SK-N-SH (cell line): ENCODE measurements around the gene CD79A. TPM values are rescaled to one million over a fixed set of nuclear protein-coding genes. Genes with fewer than 3 reads are reported as not detected.

Experiments used
- CTCF ChIA-PET: fragments of 300-600, 350-600 bp; formaldehyde crosslinking; extraction: SDS; loops from one replicate; lab custom pipeline; 2021; lab: Yijun Ruan, JAX
- POLR2A ChIA-PET: fragments of 350-600 bp; sonication (Branson Sonifier 250); formaldehyde crosslinking; extraction: SDS; loops from one replicate; lab custom pipeline; 2020; ENCODE audit warnings: antibody characterized with exemption, inconsistent platforms; lab: Yijun Ruan, JAX
- DNase-seq: peaks from one replicate; pipeline ENCODE4 v3.0.0; 2012
- H2AFZ ChIP-seq: fragments of 200-600 bp; sonication (generic); 2 replicates; pipeline ENCODE4 v1.8.1; 2016; ENCODE audit warnings: antibody characterized with exemption, mild to moderate bottlenecking, low read depth
- H3F3A ChIP-seq: fragments of 200-600 bp; sonication (generic); replicated peaks from 2 replicates; pipeline ENCODE3; 2016; ENCODE audit warnings: antibody characterized with exemption, mild to moderate bottlenecking; ENCODE audit not compliant: insufficient read depth
- H3K27ac ChIP-seq, 2 experiments: fragments of 200-500 bp in 1 of 2; fragments of 200-600 bp in 1 of 2; sonication (Bioruptor generic) in 1 of 2; sonication (generic), shearing (Covaris generic) in 1 of 2; 2 replicates each; pipeline versions ENCODE4 v1.5.1 to v1.6.1; 2014 to 2016; ENCODE audit warnings: low read depth in 2 of 2, inconsistent platforms in 1 of 2, low read length in 1 of 2, mild to moderate bottlenecking in 1 of 2, mixed read lengths in 1 of 2
- H3K27me3 ChIP-seq: fragments of 200-600 bp; sonication (generic), shearing (Covaris generic); 2 replicates; pipeline ENCODE4 v1.6.1; 2016; ENCODE audit warnings: mixed run types; ENCODE audit not compliant: insufficient read depth
- H3K36me3 ChIP-seq, 2 experiments: fragments of 200-500 bp in 1 of 2; fragments of 200-600 bp in 1 of 2; sonication (Bioruptor generic) in 1 of 2; sonication (generic) in 1 of 2; replicated peaks in 1 of 2; 2 replicates each; pipeline versions ENCODE3 to v1.5.1; 2014 to 2016; ENCODE audit warnings: low read length in 1 of 2, mild to moderate bottlenecking in 1 of 2; ENCODE audit not compliant: insufficient read depth in 2 of 2, control insufficient read depth in 1 of 2
- H3K4me1 ChIP-seq, 2 experiments: fragments of 200-500 bp in 1 of 2; fragments of 200-600 bp in 1 of 2; sonication (Bioruptor generic) in 1 of 2; sonication (generic), shearing (Covaris generic) in 1 of 2; 2 replicates each; pipeline versions ENCODE4 v1.5.1 to v1.6.1; 2014 to 2016; ENCODE audit warnings: low read depth in 1 of 2, low read length in 1 of 2, mixed run types in 1 of 2; ENCODE audit not compliant: insufficient read depth in 2 of 2, control insufficient read depth in 1 of 2
- H3K4me2 ChIP-seq: fragments of 200-600 bp; sonication (generic), shearing (Covaris generic); 2 replicates; pipeline ENCODE4 v1.6.1; 2017; ENCODE audit warnings: mixed run types
- H3K4me3 ChIP-seq, 2 experiments: fragments of 200-500 bp in 1 of 2; fragments of 200-600 bp in 1 of 2; sonication (Bioruptor generic) in 1 of 2; sonication (generic), shearing (Covaris generic) in 1 of 2; 2 replicates each; pipeline versions ENCODE4 v1.5.1 to v1.8.1; 2014 to 2016; ENCODE audit warnings: low read depth in 2 of 2, inconsistent platforms in 1 of 2, low read length in 1 of 2, mild to moderate bottlenecking in 1 of 2, mixed read lengths in 1 of 2, moderate library complexity in 1 of 2
- H3K79me2 ChIP-seq: fragments of 200-600 bp; sonication (generic); 2 replicates; pipeline ENCODE4 v1.8.1; 2017; ENCODE audit warnings: mild to moderate bottlenecking; ENCODE audit not compliant: insufficient read depth
- H3K9ac ChIP-seq: fragments of 200-600 bp; sonication (generic); 2 replicates; pipeline ENCODE4 v1.6.1; 2017; ENCODE audit warnings: mixed run types
- H3K9me2 ChIP-seq: fragments of 200-600 bp; sonication (generic); 2 replicates; pipeline ENCODE4 v1.6.1; 2017; ENCODE audit warnings: mixed run types
- H3K9me3 ChIP-seq: fragments of 200-600 bp; sonication (generic); 2 replicates; pipeline ENCODE4 v1.6.1; 2017; ENCODE audit warnings: mixed run types, mild to moderate bottlenecking, moderate library complexity
- H4K20me1 ChIP-seq: fragments of 200-600 bp; sonication (generic); 2 replicates; pipeline ENCODE4 v1.6.1; 2017; ENCODE audit warnings: mild to moderate bottlenecking, mixed run types; ENCODE audit not compliant: insufficient read depth
- CTCF ChIP-seq: fragments of 200-600 bp; sonication (generic); IDR thresholded peaks from 2 replicates; pipeline ENCODE4 v1.6.1; 2017; ENCODE audit warnings: antibody characterized with exemption, mild to moderate bottlenecking, moderate library complexity
- ELF1 ChIP-seq: IDR thresholded peaks from 2 replicates; pipeline ENCODE4 v1.4.0; 2012
- FOXJ3 ChIP-seq: sonication (generic); formaldehyde crosslinking; IDR thresholded peaks from 2 replicates; pipeline ENCODE4 v1.5.1; 2020; ENCODE audit warnings: mild to moderate bottlenecking, missing genetic modification reagents
- GABPA ChIP-seq: IDR thresholded peaks from 2 replicates; pipeline ENCODE4 v1.4.0; 2012; ENCODE audit warnings: low read depth, mild to moderate bottlenecking
- MAX ChIP-seq: IDR thresholded peaks from 2 replicates; pipeline ENCODE4 v1.4.0; 2012; ENCODE audit warnings: low read depth
- MXI1 ChIP-seq: IDR thresholded peaks from 2 replicates; pipeline ENCODE4 v1.6.1; 2012; ENCODE audit warnings: mild to moderate bottlenecking, low read depth, low read length, improper control_type of control experiment
- NRF1 ChIP-seq: IDR thresholded peaks from 2 replicates; pipeline ENCODE4 v1.6.1; 2012; ENCODE audit warnings: low read depth, mild to moderate bottlenecking, low read length
- POLR2AphosphoS5 ChIP-seq: IDR thresholded peaks from 2 replicates; pipeline ENCODE4 v1.6.1; 2012; ENCODE audit warnings: low read depth, low read length
- RFX5 ChIP-seq: IDR thresholded peaks from 2 replicates; pipeline ENCODE4 v1.6.1; 2012; ENCODE audit warnings: mild to moderate bottlenecking, improper control_type of control experiment, low read length
- TAF1 ChIP-seq: IDR thresholded peaks from 2 replicates; pipeline ENCODE4 v1.6.1; 2012; ENCODE audit warnings: low read depth, mild to moderate bottlenecking, low read length, moderate library complexity, borderline replicate concordance
- TEAD4 ChIP-seq: IDR thresholded peaks from 2 replicates; pipeline ENCODE4 v1.4.0; 2012; ENCODE audit warnings: mild to moderate bottlenecking, borderline replicate concordance; ENCODE audit not compliant: insufficient read depth
- USF1 ChIP-seq: IDR thresholded peaks from 2 replicates; pipeline ENCODE4 v1.4.0; 2012; ENCODE audit warnings: low read depth, borderline replicate concordance
- WGBS: methylation state at CpG from one replicate; pipeline ENCODE4 v1.1.6; 2017; ENCODE audit warnings: low lambda C conversion rate; 5-methylcytosine and 5-hydroxymethylcytosine counted together
- polyA plus RNA-seq, 3 experiments: library from polyadenylated mRNA; depleted of rRNA; stranded (reverse); fragments of >200 nt; gene quantifications; 2 replicates each; pipeline ENCODE4 v1.2.3, GENCODE V29; 2012

The CD79A gene
- polyA plus RNA-seq, 1 of the 3 experiments (the other 2 are of a cell fraction): 0.20 TPM

GRCh38 chr19:41882568-41883462 lies 5.7 kb downstream of the CD79A start, which contains the start of gene ARHGEF1:
ARHGEF1 (plus strand) TSS chr19:41883184; CDS start chr19:41888083, 4,899 bp downstream.
- peak; percentile 51; the same call in 1 of the 2 replicates for TF ChIP-seq ELF1
- TF ChIP-seq CTCF: no peak
- TF ChIP-seq TEAD4: no peak
- 0 out of 2 replicates have a peak, but pooled peaks have one; percentile 19 for TF ChIP-seq POLR2AphosphoS5
- TF ChIP-seq MXI1: no peak
- TF ChIP-seq RFX5: no peak
- TF ChIP-seq USF1: no peak
- no peak for TF ChIP-seq NRF1
- TF ChIP-seq FOXJ3 (CRISPR knock-in tag): no peak
- peak; percentile 69 for TF ChIP-seq GABPA
- Histone ChIP-seq H3K27ac (peak within 1 kb of the TSS; percentile 6 to 51; a peak in 3 of 4 replicates), H3K79me2 (peaks cover 35% of the 10 kb centered on the region), H3K36me3 (peaks cover 0 to 10% of the 10 kb centered on the region in 2 experiments), H3K9me3 (no peaks in the 10 kb centered on the region; the same call in 1 of the 2 replicates), H2AFZ (peak within 1 kb of the TSS; percentile 77), H3F3A (peaks cover 13% of the 10 kb centered on the region), H3K4me3 (peak within 1 kb of the TSS; percentile 74 to 87), H3K9ac (peak within 1 kb of the TSS; percentile 85), H3K9me2 (no peaks in the 10 kb centered on the region), H4K20me1 (peaks cover 29% of the 10 kb centered on the region), H3K4me2 (peak within 1 kb of the TSS; percentile 91), H3K4me1 (peaks cover 11 to 16% of the 10 kb centered on the region in 2 experiments; a peak in 3 of 4 replicates), H3K27me3 (no peaks in the 10 kb centered on the region)
- ChIA-PET CTCF (interaction anchor here (0.7 to 3.6 kb wide), 6 partner anchors 9 to 75 kb away, joined by 3 to 12 read pairs (median 5); partner anchors contain the start of gene RPS19), POLR2A (interaction anchor here (1.2 kb wide), 1 partner anchor 9 kb away, joined by 4 read pairs; no protein-coding TSS in a partner anchor)
- WGBS: 42% methylated on average over 15 of the region's 80 CpGs
- peak; percentile 89 for DNase-seq

- CTCF ChIA-PET: interaction anchor here (0.7 to 3.6 kb wide), 5 partner anchors 10 to 69 kb away, joined by 3 to 12 read pairs (median 5); partner anchors contain the start of gene RPS19
These were observed 6.4 kb downstream of the CD79A start for GRCh38 chr19:41883463-41883820.

More at GRCh38 chr19:41883463-41883820, 6.4 kb downstream of the CD79A start:
- WGBS: under 1% methylated on average over 20 of the region's 23 CpGs
- Histone ChIP-seq H2AFZ (peak overlapping the region; percentile 77; the same call in 1 of the 2 replicates), H3K79me2 (peaks cover 36% of the 10 kb centered on the region), H3K27ac (peak overlapping the region; percentile 6 to 40; a peak in 2 of 4 replicates), H3K9ac (peak overlapping the region; percentile 85), H3F3A (peaks cover 13% of the 10 kb centered on the region), H3K9me3 (no peaks in the 10 kb centered on the region; the same call in 1 of the 2 replicates), H3K4me1 (peaks cover 11 to 16% of the 10 kb centered on the region in 2 experiments; a peak in 3 of 4 replicates), H3K4me2 (peak overlapping the region; percentile 91), H3K4me3 (peak overlapping the region; percentile 74 to 87), H3K36me3 (peaks cover 0 to 10% of the 10 kb centered on the region in 2 experiments), H3K27me3 (no peaks in the 10 kb centered on the region), H4K20me1 (peaks cover 33% of the 10 kb centered on the region), H3K9me2 (no peaks in the 10 kb centered on the region)
- POLR2A ChIA-PET: interaction anchor here (1.2 kb wide), 1 partner anchor 24 kb away, joined by 7 read pairs; the partner anchor contains the start of gene RPS19
- no peak for DNase-seq
- TF ChIP-seq MAX (peak; percentile 58; the same call in 1 of the 2 replicates), TAF1 (no peak)
